ENCODE data around the gene RAB11FIP3.

- TF ChIP-seq CTCF (conservative IDR thresholded peaks at IDR 0.05) (no peak; the same call in 1 of the 2 replicates), EZH2 (IDR thresholded peaks at IDR 0.05; ENCODE audit: low read depth) (no peak)
Measured at GRCh38 chr16:401468-402348, 23.7 kb upstream of the RAB11FIP3 start, which contains the start of gene DECR2.

All from PC-9 (cell line).